Muscle of arm (tissue), 12 donors: ENCODE data around the gene MXRA7. TPM values are rescaled to one million over a fixed set of nuclear protein-coding genes. Genes with fewer than 3 reads are reported as not detected.
"Not testable (repeated sequence)": the region's sequence is repeated elsewhere in the genome, so short reads cannot be mapped to it uniquely, and the experiment has no call there.

Experiments
- DNase-seq: peaks from one replicate; pipeline ENCODE4 v3.0.0-alpha.2; 2013
- polyA plus RNA-seq, 12 donors: library from polyadenylated mRNA; unstranded; fragments of 120-200 nt; gene quantifications; one replicate each; pipeline ENCODE4 v1.2.1, GENCODE V29; 2013; ENCODE audit not compliant: insufficient read length in 12 of 12

MXRA7 gene
- polyA plus RNA-seq, 12 donors = 85.9 to 203 (median 140) TPM; not detected in 1

DNA sequence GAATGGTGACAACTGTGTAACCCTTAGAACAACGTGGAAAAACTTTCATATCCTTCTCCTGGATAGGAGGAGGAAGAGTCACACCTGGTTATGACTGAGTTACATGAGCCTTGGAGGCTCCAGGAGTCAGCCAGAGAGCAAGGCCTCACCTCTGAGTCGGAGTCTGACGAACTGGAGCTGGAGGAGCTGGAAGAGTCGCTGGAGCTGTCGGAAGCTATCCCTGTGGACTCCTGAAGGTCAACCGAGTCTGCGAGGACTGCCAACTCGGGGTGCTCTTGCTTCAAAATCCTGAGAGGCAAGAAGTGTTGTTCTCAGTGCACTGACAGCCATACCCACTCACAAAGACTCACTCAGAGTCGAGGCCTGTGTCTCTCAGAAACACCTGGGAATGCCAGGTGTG is 9.4 kb upstream of the MXRA7 start:
- DNase-seq = no peak

DNA sequence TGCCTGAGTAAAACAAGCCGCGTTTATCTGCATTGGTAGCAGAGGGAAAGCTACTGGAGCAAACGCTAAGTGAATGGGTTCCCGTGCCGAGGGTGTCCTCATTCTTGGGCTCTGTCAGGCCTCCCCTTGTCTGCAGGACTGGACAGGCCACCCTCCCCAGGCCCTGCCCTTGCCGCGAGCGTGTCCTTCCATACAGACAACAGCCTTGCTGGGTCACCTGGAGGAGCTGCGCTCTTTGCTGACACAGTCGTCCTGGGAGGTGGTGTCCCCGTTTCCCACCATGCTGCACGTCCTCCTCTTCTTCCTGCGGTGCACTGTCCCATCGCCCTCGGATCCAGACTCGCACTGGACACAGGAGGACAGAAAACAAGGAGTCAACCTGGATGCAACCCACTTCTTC is 7.8 kb upstream of the MXRA7 start:
- DNase-seq = no peak

DNA sequence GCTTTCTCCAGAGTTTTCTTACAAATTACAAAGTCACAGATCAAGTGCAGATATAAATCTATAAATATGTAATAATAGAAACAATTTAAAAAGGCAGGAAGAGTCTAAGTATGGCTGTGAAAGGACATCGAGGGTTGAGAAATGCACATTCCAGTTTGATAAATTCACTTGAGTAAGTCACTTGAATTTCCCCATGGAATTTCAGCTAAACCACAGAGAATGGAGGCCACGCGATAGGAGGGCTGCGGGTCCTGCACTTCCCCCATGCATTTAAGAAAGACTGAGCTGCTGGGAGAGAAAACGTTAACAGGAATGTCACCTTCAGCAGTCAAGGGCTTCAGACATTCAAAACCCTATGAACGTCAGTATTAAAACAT is 6.1 kb upstream of the MXRA7 start:
- DNase-seq = no peak

DNA sequence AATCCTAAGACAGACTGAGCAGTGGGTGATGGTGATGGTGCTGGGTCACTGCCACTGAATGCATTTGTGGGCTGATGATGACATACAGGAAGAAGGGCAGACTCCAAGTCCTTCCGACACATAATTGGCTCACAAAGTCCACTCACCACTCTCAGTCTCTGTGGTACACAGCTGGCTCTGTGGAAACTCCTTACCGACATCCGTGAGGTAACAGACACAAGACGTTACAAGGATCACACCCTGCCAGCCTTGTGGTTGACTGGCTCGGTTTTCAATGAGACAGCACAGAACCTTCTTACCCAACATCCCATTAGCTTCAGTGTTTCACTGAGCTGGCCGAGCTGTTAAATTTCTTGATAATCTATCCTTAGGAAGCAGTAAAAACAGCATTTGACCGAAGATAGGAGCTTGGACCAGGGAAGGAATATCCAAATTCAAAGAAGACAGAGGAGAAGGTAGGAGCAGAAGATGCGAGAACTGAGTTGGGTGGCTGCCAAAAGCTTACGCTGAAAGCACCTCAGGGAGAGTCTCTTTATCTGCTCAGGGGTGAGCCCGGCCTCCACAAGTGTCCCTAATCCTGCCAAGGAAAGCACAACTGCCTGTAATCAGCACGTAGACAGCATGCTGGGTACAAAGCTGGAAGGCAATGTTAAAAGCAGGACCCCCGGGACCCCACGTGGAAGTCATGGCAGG is 5.5 kb upstream of the MXRA7 start:
- no peak for DNase-seq

DNA sequence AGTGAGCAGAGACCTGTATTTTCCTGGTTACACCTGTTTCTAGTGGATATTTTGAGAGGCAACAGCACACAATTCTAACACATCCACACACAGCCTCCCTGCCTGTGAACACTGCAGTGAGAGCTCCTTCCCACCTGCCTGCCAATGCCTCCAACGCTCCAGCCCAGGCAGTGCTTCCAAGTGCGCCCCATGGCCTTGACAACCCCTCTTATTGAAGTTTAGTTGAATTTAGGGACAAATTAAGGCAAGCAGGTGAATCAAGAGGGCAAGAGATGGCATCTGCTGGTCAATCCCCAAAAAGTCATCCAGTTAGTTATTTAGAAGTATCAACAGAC is 4.7 kb upstream of the MXRA7 start:
- no peak for DNase-seq

GRCh38 chr17:76714822-76715495 is 4.2 kb upstream of the MXRA7 start:
- DNase-seq = peak; percentile 78

GRCh38 chr17:76714336-76714735 is 3.6 kb upstream of the MXRA7 start:
- no peak for DNase-seq

DNA sequence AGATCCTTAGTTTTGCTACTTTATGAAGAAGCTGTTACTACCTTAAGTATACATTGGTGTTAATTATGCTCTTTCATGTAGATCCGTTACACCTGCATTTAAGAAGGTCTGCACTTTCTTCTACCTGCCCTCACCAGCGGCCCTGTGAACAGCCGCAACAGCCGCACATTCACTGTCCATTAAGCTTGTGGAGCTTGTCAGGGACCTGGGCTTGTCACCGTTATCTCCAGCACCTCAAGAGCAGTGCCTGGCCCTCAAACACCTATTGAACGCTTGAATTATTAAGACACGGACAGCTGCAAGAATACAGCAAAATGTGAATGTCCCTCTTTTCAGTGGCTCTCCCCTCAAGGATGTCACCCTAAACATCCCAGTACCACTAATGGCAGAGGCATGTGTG is 3.0 kb upstream of the MXRA7 start:
- DNase-seq = no peak

GRCh38 chr17:76712321-76712720 is 1.6 kb upstream of the MXRA7 start:
- DNase-seq = not testable (repeated sequence)

DNA sequence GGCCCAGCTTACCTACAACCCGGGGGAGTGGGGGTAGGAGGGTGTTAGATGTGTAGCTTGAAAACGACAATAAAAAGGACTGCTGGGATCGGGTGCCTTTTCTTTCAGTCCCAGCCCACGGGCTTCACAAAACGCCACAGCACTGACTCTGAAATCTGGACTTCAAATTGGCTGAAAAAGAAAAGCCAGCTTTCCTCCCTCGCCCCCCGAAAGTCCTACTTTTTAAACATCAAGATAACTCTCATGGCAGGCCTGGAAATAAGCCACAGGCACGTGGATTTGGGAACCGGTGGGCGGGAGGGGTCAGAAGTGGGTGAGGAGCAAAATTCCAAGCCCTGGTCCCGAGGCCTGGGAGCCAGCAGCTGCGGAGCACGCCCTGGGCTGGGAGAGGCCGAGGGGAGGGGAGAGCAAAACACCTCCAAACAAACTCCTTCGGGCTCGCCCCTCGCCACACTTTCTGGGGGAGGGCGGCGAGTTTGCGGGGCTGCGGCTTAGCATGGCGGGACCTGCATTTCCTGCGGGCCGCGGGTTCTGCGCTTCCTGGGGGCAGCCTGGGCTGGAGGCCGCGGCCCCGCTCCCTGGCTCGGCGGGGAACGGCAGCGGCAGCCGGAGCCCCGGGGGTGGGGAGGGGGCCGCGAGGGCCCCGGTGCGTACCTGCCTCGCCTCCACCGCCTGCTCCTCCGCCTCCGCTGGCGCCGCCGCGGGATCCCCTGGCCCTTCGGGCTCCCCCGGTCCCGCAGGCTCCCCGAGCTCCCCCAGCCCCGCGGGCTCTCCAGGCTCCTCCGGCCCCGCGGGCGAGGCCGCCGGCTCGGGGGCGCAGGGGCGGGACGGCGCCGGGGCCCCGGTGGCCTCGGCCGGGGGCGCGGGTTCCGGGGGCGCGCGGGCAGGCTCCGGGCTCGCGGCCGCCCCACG is 558 bp downstream of the MXRA7 start:
- DNase-seq = not testable (repeated sequence)

- peak; percentile 68 for DNase-seq
These were observed 1.5 kb downstream of the MXRA7 start for GRCh38 chr17:76709077-76709950.

DNA sequence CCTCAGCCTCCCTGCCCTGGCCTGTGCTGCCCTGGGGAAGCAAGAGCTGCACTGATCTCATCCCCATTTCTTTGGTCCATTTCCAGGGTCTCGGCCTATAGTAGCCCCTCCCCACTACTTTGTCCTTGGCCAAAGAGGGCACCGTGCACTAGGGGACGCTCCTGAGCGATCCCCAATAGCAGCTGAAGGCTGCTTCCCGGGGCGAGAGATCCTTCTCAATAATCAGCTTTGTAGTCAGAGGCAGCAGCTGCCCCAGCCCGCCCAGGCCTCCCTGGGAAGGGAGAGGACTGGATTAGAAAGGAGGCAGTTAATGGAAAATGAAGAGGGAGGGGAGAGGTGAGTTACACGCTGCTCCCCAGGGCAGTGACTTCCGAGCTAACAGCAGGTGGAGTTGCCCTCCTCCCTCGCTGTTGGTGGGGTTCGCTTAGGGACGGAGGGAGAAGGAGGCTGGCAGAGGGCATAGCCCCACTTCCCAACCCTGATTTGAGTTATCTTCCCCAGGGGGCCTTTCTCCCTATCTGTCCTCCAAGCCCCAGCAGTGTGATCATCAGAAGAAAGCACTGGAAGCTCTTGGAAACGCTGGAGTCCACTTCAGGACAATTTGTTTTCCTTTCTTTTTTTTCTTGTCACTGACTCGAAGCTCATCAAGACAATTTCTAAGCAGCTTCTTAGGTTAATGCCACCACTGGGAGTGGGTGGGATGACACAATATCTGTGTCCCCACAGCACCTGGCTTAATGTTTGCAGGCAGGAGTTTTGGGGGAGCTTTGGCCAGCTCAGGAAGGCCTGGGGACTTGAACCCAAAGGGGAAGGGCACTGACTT is 2.6 kb downstream of the MXRA7 start:
- DNase-seq = peak; percentile 61

GRCh38 chr17:76706817-76707216 is 3.9 kb downstream of the MXRA7 start:
- no peak for DNase-seq

DNA sequence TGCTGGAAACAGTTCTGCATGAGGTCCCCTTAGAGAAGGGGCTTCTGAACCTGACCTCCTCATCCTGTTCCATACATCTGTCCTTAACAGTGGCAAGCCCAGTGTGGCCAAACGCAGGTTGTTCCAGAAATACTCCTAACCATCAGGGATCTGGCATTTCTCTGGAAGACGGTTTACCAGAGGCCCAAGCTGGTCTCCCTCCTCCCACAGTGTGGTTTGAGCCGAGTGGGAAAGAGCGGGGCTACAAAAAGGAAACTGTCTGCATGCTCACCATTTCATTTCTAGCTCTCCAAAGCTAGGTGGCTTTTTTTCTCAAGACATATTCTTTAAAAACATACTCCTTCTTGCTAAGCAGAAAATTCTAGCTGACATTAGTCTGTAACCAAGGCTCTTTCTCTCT is 6.0 kb downstream of the MXRA7 start:
- DNase-seq = no peak

GRCh38 chr17:76702941-76703637 is 7.7 kb downstream of the MXRA7 start:
- no peak for DNase-seq

GRCh38 chr17:76702076-76702475 is 8.7 kb downstream of the MXRA7 start:
- DNase-seq = no peak

- DNase-seq = no peak
These were observed 9.2 kb downstream of the MXRA7 start for GRCh38 chr17:76701471-76701967.

DNA sequence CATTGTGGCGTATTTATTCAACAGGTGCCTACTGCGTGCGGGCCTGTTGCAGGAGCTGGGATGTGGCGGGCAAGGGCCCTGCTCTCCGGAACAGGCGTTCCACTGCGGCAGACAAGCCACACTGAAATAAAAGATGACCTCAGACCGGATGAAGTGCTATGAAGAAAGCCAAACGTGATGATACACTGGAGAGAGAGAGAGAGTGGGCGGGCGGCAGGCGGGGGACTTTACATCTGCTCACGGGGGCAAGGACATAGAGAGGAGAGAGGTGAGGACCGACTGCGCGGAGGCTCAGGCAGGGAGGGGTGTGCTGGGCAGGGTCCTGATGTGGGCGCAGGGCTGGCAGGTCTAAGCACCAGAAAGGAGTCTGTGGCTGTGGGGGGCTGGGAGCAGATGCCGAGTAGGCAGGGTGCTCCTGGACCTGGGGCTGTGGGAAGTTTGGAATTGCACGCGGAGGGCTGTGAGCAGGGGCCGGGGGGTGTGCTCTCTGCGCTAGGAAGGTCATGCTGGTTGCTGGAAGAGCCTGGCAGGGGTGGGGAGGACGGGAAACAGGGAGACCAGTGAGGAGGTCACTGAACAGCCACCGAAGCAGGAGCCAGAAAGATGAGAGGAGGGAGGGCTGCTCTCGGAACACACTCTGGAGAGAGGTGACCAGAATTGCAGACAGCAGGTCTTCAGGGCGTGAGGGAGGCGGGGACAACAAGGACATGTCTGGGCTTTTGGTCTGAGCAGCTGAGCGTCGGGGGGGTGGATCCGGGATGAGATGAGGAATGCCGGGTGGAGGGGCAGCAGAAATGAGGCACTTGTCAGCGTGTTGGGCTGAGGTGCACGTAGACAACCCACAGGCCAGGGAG is 9.9 kb downstream of the MXRA7 start:
- DNase-seq = peak; percentile 84

DNA sequence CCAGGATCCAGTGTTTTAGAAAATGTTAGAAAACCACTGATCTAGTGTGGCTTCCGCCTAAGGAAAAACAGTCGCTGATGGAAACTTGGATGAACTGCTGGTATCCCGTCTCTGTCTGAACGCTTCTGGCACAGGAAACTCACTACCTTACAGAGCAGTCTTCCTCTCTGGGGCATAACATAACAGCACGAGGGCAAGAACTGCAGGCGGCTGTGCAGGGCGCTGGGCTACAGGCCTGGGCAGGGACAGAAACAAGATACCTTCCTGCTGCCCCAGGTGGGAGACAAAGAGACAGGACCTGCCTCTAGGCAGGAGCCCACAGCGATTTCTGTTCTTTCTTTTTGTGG is 10.5 kb downstream of the MXRA7 start:
- peak; percentile 79 for DNase-seq
